Activated T-helper 17 cell treated with anti-CD3 and anti-CD28 coated beads, Interleukin-2, amount 50 U/mL, for 72 hours (primary cell): Measurements from ENCODE around the gene MYBPC2. TPM values are rescaled to one million over a fixed set of nuclear protein-coding genes. Genes with fewer than 3 reads are reported as not detected.

Source experiments
- ATAC-seq: fragments of 150-1000 bp; cut with Tn5 transposase; replicated peaks from 2 replicates; pipeline ENCODE4 v1.10.0; 2021; ENCODE audit warnings: mild to moderate bottlenecking, moderate library complexity
- H3K27ac Mint-ChIP-seq: one replicate; pipeline ENCODE4 v1.8.0; 2022; ENCODE audit warnings: mixed read lengths
- H3K27me3 Mint-ChIP-seq: one replicate; pipeline ENCODE4 v1.8.0; 2022; ENCODE audit warnings: mixed read lengths
- H3K36me3 Mint-ChIP-seq: one replicate; pipeline ENCODE4 v1.8.0; 2022; ENCODE audit warnings: low read depth, mild to moderate bottlenecking, mixed read lengths
- H3K4me1 Mint-ChIP-seq: one replicate; pipeline ENCODE4 v1.8.0; 2022; ENCODE audit warnings: mixed read lengths
- H3K4me3 Mint-ChIP-seq: one replicate; pipeline ENCODE4 v1.8.0; 2022; ENCODE audit warnings: mild to moderate bottlenecking, mixed read lengths
- H3K9me3 Mint-ChIP-seq: one replicate; pipeline ENCODE4 v1.8.0; 2022; ENCODE audit warnings: mixed read lengths
- total RNA-seq, 2 donors: library from RNA; stranded (reverse); gene quantifications; one replicate each; pipeline ENCODE4 v1.2.3, GENCODE V29; 2022

Gene MYBPC2
- total RNA-seq, 2 donors from 2014 or later: 0.28 to 4.6 TPM

DNA sequence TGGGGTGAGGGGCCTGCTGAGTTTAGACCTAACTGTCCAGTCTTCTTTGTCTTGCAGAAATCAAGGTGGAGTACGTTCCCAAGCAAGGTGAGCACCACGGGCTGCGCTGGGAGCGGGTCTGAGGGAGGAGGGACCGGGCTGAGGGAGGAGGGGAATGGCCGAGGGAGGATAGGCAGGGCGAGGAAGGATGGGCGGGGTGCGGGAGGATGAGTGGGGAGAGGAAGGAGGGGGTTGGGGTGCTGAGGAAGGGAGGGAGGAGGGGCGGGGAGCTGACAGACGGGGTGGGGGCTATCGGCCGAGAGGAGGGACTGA lies 18.5 kb downstream of the MYBPC2 start:
- Mint-ChIP-seq H3K4me1 (no peaks in the 10 kb centered on the region), H3K27ac (no peak overlapping the region), H3K27me3 (peaks cover 8% of the 10 kb centered on the region), H3K36me3 (no peaks in the 10 kb centered on the region), H3K4me3 (peak overlapping the region; percentile 18), H3K9me3 (no peaks in the 10 kb centered on the region)
- no peak for ATAC-seq

DNA sequence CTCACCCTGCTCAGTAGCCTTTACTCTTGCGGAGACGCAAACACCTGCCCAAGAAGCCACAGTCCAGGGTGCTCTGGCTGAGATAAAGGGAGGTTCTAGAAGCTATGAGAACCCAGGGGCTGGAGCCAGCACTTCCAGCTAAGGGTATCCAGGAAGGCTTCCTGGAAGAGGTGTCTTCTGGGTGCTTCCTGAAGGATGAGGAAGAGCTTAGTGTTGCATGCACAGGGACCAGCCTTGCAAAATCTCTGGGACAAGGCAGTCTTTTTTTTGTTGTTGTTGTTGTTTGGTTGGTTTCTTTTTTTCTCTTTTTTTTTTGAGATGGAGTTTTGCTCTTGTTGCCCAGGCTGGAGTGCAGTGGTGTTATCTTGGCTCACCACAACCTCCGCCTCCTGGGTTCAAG lies 20.6 kb downstream of the MYBPC2 start:
- Mint-ChIP-seq H3K4me1 (no peaks in the 10 kb centered on the region), H3K27me3 (peaks cover 14% of the 10 kb centered on the region), H3K9me3 (no peaks in the 10 kb centered on the region), H3K27ac (no peak overlapping the region), H3K4me3 (no peak overlapping the region), H3K36me3 (no peaks in the 10 kb centered on the region)
- no peak for ATAC-seq

DNA sequence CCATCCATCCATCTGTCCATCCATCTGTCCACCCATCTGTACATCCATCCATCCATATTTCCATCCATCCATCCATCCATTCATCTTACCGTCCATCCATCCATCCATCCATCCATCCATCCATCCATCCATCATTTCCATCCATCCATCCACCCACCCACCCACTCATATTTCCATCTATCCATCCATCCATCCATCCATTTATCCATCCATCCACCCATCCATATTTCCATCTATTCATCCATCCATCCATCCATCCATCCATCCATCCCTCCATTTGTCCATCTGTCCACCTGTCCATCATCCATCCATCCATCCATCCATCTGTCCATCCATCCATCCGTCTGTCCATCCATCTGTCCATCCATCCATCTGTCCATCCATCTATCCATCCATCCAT lies 23.3 kb downstream of the MYBPC2 start:
- Mint-ChIP-seq H3K36me3 (no peaks in the 10 kb centered on the region), H3K9me3 (no peaks in the 10 kb centered on the region), H3K4me1 (peaks cover 6% of the 10 kb centered on the region), H3K27ac (no peak overlapping the region), H3K27me3 (peaks cover 11% of the 10 kb centered on the region), H3K4me3 (no peak overlapping the region)
- ATAC-seq: no peak

DNA sequence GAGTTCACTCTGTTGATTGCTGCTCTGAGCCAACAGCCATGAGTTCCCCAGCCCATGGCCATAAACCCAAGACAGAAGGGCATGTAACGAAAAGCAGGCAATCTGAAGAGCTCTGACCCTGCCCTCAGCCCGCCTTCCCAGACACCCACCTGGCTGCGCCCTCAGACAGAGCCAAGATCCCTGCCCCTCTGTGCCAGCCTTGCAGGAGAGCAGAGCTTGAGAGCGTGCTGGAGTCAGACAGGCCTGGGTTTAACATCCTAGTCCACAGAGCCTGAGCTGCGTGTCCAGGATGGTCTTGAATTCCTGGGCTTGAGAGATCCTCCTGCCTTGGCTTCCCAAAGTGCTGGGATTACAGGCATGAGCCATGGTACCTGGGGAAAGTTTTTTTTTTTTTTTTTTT lies 24.6 kb downstream of the MYBPC2 start:
- no peak for ATAC-seq
- Mint-ChIP-seq H3K36me3 (no peaks in the 10 kb centered on the region), H3K4me1 (peaks cover 12% of the 10 kb centered on the region), H3K27me3 (peaks cover 11% of the 10 kb centered on the region), H3K27ac (no peak overlapping the region), H3K4me3 (no peak overlapping the region), H3K9me3 (no peaks in the 10 kb centered on the region)

- Mint-ChIP-seq H3K36me3 (no peaks in the 10 kb centered on the region), H3K4me3 (no peak overlapping the region), H3K27me3 (peaks cover 15% of the 10 kb centered on the region), H3K27ac (no peak overlapping the region), H3K9me3 (no peaks in the 10 kb centered on the region), H3K4me1 (peaks cover 12% of the 10 kb centered on the region)
- no peak for ATAC-seq
Observed at GRCh38 chr19:50458396-50459066, 25.8 kb downstream of the MYBPC2 start.

- no peak overlapping the region for H3K27ac Mint-ChIP-seq
- H3K36me3 Mint-ChIP-seq: no peaks in the 10 kb centered on the region
Observed at GRCh38 chr19:50459067-50459456, 26.4 kb downstream of the MYBPC2 start.

GRCh38 chr19:50459638-50460037 lies 26.9 kb downstream of the MYBPC2 start:
- Mint-ChIP-seq H3K9me3 (no peaks in the 10 kb centered on the region), H3K4me1 (peaks cover 12% of the 10 kb centered on the region), H3K27ac (no peak overlapping the region), H3K36me3 (no peaks in the 10 kb centered on the region), H3K4me3 (peak overlapping the region; percentile 50), H3K27me3 (peaks cover 15% of the 10 kb centered on the region)
- no peak for ATAC-seq

More at GRCh38 chr19:50459067-50459456, 26.4 kb downstream of the MYBPC2 start:
- Mint-ChIP-seq H3K9me3 (no peaks in the 10 kb centered on the region), H3K4me1 (peaks cover 12% of the 10 kb centered on the region), H3K27me3 (peaks cover 15% of the 10 kb centered on the region), H3K4me3 (no peak overlapping the region)
- no peak for ATAC-seq

GRCh38 chr19:50460161-50460765 lies 27.6 kb downstream of the MYBPC2 start:
- Mint-ChIP-seq H3K27ac (no peak overlapping the region), H3K9me3 (no peaks in the 10 kb centered on the region), H3K36me3 (no peaks in the 10 kb centered on the region), H3K27me3 (peaks cover 15% of the 10 kb centered on the region), H3K4me3 (peak overlapping the region; percentile 50), H3K4me1 (peaks cover 12% of the 10 kb centered on the region)
- ATAC-seq: peak; percentile 80

DNA sequence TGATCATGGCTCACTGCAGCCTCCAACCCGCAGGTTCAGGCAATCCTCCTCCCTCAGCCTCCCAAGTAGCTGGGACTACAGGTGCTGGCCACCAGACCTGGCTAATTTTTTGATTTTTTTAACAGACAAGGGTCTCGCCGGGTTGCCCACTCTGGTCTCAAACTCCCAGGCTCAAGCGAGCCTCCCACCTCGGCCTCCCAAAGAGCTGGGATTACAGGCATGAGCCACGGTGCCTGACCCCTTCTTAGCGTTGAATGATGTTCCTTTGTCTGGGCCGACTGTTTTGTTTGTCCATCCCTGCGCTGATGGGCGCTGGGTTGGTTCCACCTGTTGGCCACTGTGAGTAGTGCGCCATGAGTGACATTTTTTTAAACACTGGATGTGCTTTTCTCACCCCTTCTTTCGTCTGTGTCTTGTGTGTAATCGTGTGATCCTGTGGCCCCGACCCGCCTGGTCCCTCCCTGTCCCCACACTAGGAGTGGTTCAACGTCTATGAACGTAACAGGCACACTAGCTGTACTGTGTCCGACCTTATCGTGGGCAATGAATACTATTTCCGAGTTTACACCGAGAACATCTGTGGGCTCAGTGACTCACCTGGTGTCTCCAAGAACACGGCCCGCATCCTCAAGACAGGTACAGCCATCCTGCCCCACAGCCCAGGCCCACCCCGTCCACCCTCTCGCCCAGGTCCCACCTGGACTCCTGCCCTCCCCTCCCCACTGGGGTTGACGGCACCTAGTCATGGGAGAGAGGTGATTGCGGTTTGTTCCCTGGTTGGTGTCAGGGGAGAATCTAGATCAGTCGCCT lies 28.6 kb downstream of the MYBPC2 start:
- Mint-ChIP-seq H3K27ac (peak overlapping the region; percentile 57), H3K4me1 (peaks cover 12% of the 10 kb centered on the region), H3K4me3 (no peak overlapping the region), H3K9me3 (no peaks in the 10 kb centered on the region), H3K36me3 (no peaks in the 10 kb centered on the region), H3K27me3 (peaks cover 8% of the 10 kb centered on the region)
- ATAC-seq: peak; percentile 74

GRCh38 chr19:50462970-50463369 lies 30.3 kb downstream of the MYBPC2 start:
- Mint-ChIP-seq H3K4me1 (peaks cover 12% of the 10 kb centered on the region), H3K4me3 (no peak overlapping the region), H3K9me3 (no peaks in the 10 kb centered on the region), H3K27me3 (peaks cover 4% of the 10 kb centered on the region), H3K27ac (no peak overlapping the region), H3K36me3 (no peaks in the 10 kb centered on the region)
- ATAC-seq: no peak

DNA sequence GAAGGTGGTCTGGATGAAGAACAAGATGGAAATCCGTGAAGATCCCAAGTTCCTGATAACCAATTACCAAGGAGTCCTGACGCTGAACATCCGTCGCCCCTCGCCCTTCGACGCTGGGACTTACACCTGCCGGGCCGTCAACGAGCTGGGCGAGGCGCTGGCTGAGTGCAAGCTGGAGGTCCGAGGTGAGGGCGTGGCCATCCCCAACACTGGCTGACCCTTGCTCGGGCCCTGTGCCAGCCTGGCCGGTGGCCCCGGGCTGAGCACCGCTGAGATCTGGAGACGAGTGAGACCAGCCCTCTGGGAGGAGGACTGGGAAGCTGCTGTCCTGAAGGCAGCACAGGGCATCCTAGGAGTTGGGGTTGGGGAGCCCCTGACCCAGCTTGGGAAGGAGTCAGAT lies 31.7 kb downstream of the MYBPC2 start:
- Mint-ChIP-seq H3K4me1 (peaks cover 12% of the 10 kb centered on the region), H3K27me3 (peaks cover 7% of the 10 kb centered on the region), H3K9me3 (no peaks in the 10 kb centered on the region), H3K27ac (no peak overlapping the region), H3K4me3 (no peak overlapping the region), H3K36me3 (no peaks in the 10 kb centered on the region)
- ATAC-seq: no peak

- Mint-ChIP-seq H3K9me3 (no peaks in the 10 kb centered on the region), H3K4me1 (peaks cover 11% of the 10 kb centered on the region), H3K27ac (no peak overlapping the region), H3K27me3 (peaks cover 7% of the 10 kb centered on the region), H3K36me3 (no peaks in the 10 kb centered on the region), H3K4me3 (no peak overlapping the region)
- no peak for ATAC-seq
Observed at GRCh38 chr19:50465000-50465399, 32.3 kb downstream of the MYBPC2 start.

DNA sequence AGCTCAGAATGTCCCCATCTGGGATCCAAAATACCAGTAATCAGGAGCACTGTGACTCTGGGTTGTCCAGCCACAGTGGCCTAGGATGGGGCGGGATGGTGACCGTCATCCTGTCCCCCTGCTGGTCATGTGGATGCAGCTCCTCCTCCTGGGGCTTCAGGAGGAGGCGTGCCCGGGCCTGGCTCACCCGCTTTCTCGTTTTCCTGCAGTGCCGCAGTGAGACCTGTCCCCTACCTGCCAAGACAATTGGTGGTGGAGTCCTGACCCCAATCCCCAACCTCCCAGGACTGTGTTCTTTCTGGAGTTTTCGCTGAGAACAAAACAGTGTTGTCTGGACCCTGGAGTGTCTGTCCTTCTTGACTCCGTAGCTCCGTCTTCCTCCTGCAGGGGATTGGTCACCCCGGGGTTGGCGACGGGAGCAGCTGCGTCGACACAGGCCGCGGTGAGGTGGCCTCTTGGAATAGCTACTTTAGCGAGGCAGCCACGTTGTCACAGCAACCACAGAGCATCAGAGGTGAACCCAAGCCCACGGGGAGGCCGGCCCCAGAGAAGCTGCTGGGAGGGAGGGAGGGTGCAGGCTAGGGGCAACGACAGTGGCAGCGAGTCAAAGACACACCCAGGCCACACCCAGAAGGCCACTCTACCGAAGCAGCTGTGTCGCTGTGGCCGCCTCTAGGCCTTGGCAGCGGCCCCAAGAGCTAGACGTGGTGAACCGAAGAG lies 33.5 kb downstream of the MYBPC2 start:
- peaks cover 7% of the 10 kb centered on the region for H3K27me3 Mint-ChIP-seq
- peaks cover 4% of the 10 kb centered on the region for H3K4me1 Mint-ChIP-seq
- H3K36me3 Mint-ChIP-seq: no peaks in the 10 kb centered on the region
- no peak for ATAC-seq
- H3K9me3 Mint-ChIP-seq: no peaks in the 10 kb centered on the region
- H3K4me3 Mint-ChIP-seq: no peak overlapping the region
- no peak overlapping the region for H3K27ac Mint-ChIP-seq

GRCh38 chr19:50466706-50467039 lies 34.0 kb downstream of the MYBPC2 start:
- H3K27me3 Mint-ChIP-seq: peaks cover 7% of the 10 kb centered on the region
- no peaks in the 10 kb centered on the region for H3K9me3 Mint-ChIP-seq
- no peaks in the 10 kb centered on the region for H3K4me1 Mint-ChIP-seq
- no peaks in the 10 kb centered on the region for H3K36me3 Mint-ChIP-seq
- H3K27ac Mint-ChIP-seq: no peak overlapping the region
- no peak for ATAC-seq
- H3K4me3 Mint-ChIP-seq: no peak overlapping the region
